Measurements from ENCODE around the gene IZUMO2.
"Not testable (repeated sequence)": the region's sequence is repeated elsewhere in the genome, so short reads cannot be mapped to it uniquely, and the experiment has no call there.

DNA sequence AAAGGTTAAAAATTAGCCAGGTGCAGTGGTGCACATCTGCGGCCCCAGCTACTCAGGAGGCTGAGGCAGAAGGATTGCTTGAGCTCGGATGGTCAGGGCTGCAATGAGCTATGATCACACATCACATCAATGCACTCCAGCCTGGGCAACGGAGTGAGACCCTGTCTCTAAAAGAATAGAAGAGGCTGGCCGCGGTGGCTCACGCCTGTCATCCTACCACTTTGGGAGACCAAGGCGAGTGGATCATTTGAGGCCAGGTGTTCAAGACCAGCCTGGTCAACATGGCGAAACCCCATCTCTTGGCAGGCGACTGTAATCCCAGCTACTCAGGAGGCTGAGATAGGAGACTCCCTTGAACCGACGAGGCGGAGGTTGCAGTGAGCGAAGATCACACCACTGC, 59.7 kb downstream of the IZUMO2 start:
- TF ChIP-seq, protein P1, sequence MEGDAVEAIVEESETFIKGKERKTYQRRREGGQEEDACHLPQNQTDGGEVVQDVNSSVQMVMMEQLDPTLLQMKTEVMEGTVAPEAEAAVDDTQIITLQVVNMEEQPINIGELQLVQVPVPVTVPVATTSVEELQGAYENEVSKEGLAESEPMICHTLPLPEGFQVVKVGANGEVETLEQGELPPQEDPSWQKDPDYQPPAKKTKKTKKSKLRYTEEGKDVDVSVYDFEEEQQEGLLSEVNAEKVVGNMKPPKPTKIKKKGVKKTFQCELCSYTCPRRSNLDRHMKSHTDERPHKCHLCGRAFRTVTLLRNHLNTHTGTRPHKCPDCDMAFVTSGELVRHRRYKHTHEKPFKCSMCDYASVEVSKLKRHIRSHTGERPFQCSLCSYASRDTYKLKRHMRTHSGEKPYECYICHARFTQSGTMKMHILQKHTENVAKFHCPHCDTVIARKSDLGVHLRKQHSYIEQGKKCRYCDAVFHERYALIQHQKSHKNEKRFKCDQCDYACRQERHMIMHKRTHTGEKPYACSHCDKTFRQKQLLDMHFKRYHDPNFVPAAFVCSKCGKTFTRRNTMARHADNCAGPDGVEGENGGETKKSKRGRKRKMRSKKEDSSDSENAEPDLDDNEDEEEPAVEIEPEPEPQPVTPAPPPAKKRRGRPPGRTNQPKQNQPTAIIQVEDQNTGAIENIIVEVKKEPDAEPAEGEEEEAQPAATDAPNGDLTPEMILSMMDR (IDR thresholded peaks at IDR 0.05): not testable (repeated sequence)
- TF ChIP-seq POLR2AphosphoS5, TCF7L2 (IDR thresholded peaks at IDR 0.05; ENCODE audit: low read depth, low read length): not testable (repeated sequence)

Data from Panc1 (cell line).